Dedifferentiated amniotic fluid mesenchymal stem cell (primary cell): Measurements from ENCODE around the gene ZNF783.
"Not testable (repeated sequence)": the region's sequence is repeated elsewhere in the genome, so short reads cannot be mapped to it uniquely, and the experiment has no call there.

Source experiments
- DNase-seq: peaks from one replicate; pipeline ENCODE4 v3.0.0-alpha.2; 2016; ENCODE audit errors: extremely low spot score

Gene ZNF783

GRCh38 chr7:149300620-149301285, 38.8 kb downstream of the ZNF783 start:
- no peak for DNase-seq

- DNase-seq: no peak
Measured at GRCh38 chr7:149302222-149302621, 40.2 kb downstream of the ZNF783 start.

GRCh38 chr7:149302865-149303264, 40.9 kb downstream of the ZNF783 start:
- DNase-seq: no peak

GRCh38 chr7:149304006-149304405, 42.0 kb downstream of the ZNF783 start:
- DNase-seq: no peak

- DNase-seq: no peak
Measured at GRCh38 chr7:149306854-149307253, 44.9 kb downstream of the ZNF783 start.

- DNase-seq: no peak
Measured at GRCh38 chr7:149307775-149308501, 45.9 kb downstream of the ZNF783 start.

- DNase-seq: peak; percentile 69
Measured at GRCh38 chr7:149310113-149310836, 48.3 kb downstream of the ZNF783 start.

- DNase-seq: no peak
Measured at GRCh38 chr7:149310990-149311573, 49.1 kb downstream of the ZNF783 start.

GRCh38 chr7:149313981-149314380, 52.0 kb downstream of the ZNF783 start:
- DNase-seq: no peak

- no peak for DNase-seq
Measured at GRCh38 chr7:149316606-149317005, 54.6 kb downstream of the ZNF783 start.

GRCh38 chr7:149317496-149317895, 55.5 kb downstream of the ZNF783 start:
- DNase-seq: no peak

GRCh38 chr7:149317986-149318672, 56.1 kb downstream of the ZNF783 start:
- no peak for DNase-seq

GRCh38 chr7:149319376-149319775, 57.4 kb downstream of the ZNF783 start:
- no peak for DNase-seq

- DNase-seq: no peak
Measured at GRCh38 chr7:149320313-149321124, 58.5 kb downstream of the ZNF783 start.

GRCh38 chr7:149321125-149321905, 59.3 kb downstream of the ZNF783 start:
- DNase-seq: not testable (repeated sequence)

GRCh38 chr7:149321978-149322541, 60.1 kb downstream of the ZNF783 start:
- no peak for DNase-seq

- DNase-seq: no peak
Measured at GRCh38 chr7:149322737-149323136, 60.7 kb downstream of the ZNF783 start.

- DNase-seq: no peak
Measured at GRCh38 chr7:149325248-149325647, 63.3 kb downstream of the ZNF783 start.

GRCh38 chr7:149329265-149329664, 67.3 kb downstream of the ZNF783 start:
- no peak for DNase-seq
